ENCODE measurements around the gene MRPL10. TPM values are rescaled to one million over a fixed set of nuclear protein-coding genes. Genes with fewer than 3 reads are reported as not detected.

Gene MRPL10
- total and polyA plus RNA-seq, 2 of the 8 experiments (the other 6 are each of a cell fraction or from before 2014, with no cell fraction given), result 85.3 to 214 TPM

- TF ChIP-seq CHD7 (IDR thresholded peaks at IDR 0.05; ENCODE audit: insufficient replicate concordance, low read length), result no peak
- TF ChIP-seq BACH1 (IDR thresholded peaks at IDR 0.05; ENCODE audit: low read length), result no peak
- TF ChIP-seq NANOG (IDR thresholded peaks at IDR 0.05; ENCODE audit: insufficient read depth, low read depth, low read length, poor library complexity, severe bottlenecking), result no peak
- 0 out of 4 replicates have a peak, but pooled peaks have one; percentile 14 to 31 for TF ChIP-seq SIN3A (conservative IDR thresholded peaks at IDR 0.05 in 1 of 2, IDR thresholded peaks at IDR 0.05 in 1 of 2; ENCODE audit: low read depth in 1 of 2, low read length in 2 of 2)
- no peak for TF ChIP-seq KDM4A (IDR thresholded peaks at IDR 0.05; ENCODE audit: low read depth, low read length, severe bottlenecking)
- no peak for TF ChIP-seq EP300 (IDR thresholded peaks at IDR 0.05; ENCODE audit: borderline replicate concordance in 1 of 2, low read depth in 2 of 2, low read length in 2 of 2)
- no peak for TF ChIP-seq RFX5 (IDR thresholded peaks at IDR 0.05; ENCODE audit: borderline replicate concordance, low read depth, low read length)
- TF ChIP-seq SP2 (IDR thresholded peaks at IDR 0.05; ENCODE audit: low read length), result no peak
Observed at GRCh38 chr17:47789611-47790561, 41.5 kb downstream of the MRPL10 start (continued).

Data from H1 (cell line).